Vagina (tissue), 2 donors: Measurements from ENCODE around the gene FAM161A.

ENCODE experiments used
- POLR2A ChIP-seq, 2 donors: fragments of 450-650 bp; IDR thresholded peaks; one replicate each; pipeline ENCODE4 v1.6.1; 2017; ENCODE audit warnings: antibody characterized with exemption in 2 of 2, mild to moderate bottlenecking in 2 of 2, moderate library complexity in 2 of 2
- TF ChIP-seq, protein P1 (sequence below), 3 experiments: fragments of 450-650 bp in 2 of 3; fragments of 200-600 bp in 1 of 3; sonication (generic) in 1 of 3; IDR thresholded peaks; one replicate each; pipeline ENCODE4 v1.5.1; 2017 to 2019; ENCODE audit warnings: antibody characterized with exemption in 3 of 3, mild to moderate bottlenecking in 2 of 3, moderate library complexity in 2 of 3

DNA sequence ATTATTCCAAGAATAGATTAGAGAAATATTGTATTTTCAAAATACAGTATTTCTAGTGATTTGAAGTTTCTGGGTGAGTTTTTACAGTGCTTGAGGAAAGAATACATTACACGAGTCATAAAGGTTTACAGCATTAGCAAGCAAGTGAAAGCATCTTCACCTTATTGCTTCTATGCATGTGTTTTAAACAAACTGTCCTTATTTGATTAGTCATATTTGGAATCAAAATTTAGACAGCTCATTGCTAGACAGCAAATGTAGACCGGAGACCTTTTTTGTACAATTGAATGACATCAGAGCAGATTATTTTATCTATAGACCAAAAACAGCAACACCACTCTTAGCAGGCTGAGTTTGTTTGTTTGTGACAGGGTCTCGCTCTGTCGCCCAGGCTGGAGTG, 69.2 kb downstream of the FAM161A start:
- TF ChIP-seq, protein P1, sequence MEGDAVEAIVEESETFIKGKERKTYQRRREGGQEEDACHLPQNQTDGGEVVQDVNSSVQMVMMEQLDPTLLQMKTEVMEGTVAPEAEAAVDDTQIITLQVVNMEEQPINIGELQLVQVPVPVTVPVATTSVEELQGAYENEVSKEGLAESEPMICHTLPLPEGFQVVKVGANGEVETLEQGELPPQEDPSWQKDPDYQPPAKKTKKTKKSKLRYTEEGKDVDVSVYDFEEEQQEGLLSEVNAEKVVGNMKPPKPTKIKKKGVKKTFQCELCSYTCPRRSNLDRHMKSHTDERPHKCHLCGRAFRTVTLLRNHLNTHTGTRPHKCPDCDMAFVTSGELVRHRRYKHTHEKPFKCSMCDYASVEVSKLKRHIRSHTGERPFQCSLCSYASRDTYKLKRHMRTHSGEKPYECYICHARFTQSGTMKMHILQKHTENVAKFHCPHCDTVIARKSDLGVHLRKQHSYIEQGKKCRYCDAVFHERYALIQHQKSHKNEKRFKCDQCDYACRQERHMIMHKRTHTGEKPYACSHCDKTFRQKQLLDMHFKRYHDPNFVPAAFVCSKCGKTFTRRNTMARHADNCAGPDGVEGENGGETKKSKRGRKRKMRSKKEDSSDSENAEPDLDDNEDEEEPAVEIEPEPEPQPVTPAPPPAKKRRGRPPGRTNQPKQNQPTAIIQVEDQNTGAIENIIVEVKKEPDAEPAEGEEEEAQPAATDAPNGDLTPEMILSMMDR (IDR thresholded peaks at IDR 0.05): no peak
- no peak for TF ChIP-seq POLR2A (IDR thresholded peaks at IDR 0.05)
